Panc1 (cell line): ENCODE data around the gene CACUL1.

ENCODE experiments used
- CTCF ChIP-seq: fragments of 450-650 bp; IDR thresholded peaks from 2 replicates; pipeline ENCODE4 v1.5.1; 2017; ENCODE audit warnings: mild to moderate bottlenecking
- POLR2AphosphoS5 ChIP-seq: IDR thresholded peaks from 2 replicates; pipeline ENCODE4 v1.6.1; 2012; ENCODE audit warnings: mild to moderate bottlenecking, low read depth, low read length, moderate library complexity
- REST ChIP-seq, 2 experiments: IDR thresholded peaks; 2 replicates each; pipeline ENCODE4 v1.6.1; 2011 to 2012; ENCODE audit warnings: low read depth in 2 of 2, control low read depth in 1 of 2, low read length in 1 of 2, mild to moderate bottlenecking in 1 of 2, moderate library complexity in 1 of 2; ENCODE audit not compliant: insufficient read depth in 1 of 2

GRCh38 chr10:118674226-118674919 lies 80.4 kb downstream of the CACUL1 start:
- TF ChIP-seq CTCF, result no peak
- TF ChIP-seq POLR2AphosphoS5, result no peak
- TF ChIP-seq REST (IDR thresholded peaks at IDR 0.05; ENCODE audit: insufficient read depth in 1 of 2, low read depth in 2 of 2, low read length in 1 of 2), result no peak
